Stimulated activated CD4-positive, alpha-beta T cell treated with anti-CD3 and anti-CD28 coated beads, Interleukin-1b, Interleukin-23, amount 100 ng/mL, for 24 hours (primary cell): ENCODE measurements around the gene NGEF.

ENCODE experiments used
- DNase-seq, 4 experiments: peaks; one replicate each; pipeline ENCODE4 v3.0.0-alpha.2; 2020; ENCODE audit warnings: low read depth in 4 of 4, low spot score in 1 of 4

The NGEF gene

GRCh38 chr2:232903989-232904388 lies 109.1 kb downstream of the NGEF start:
- DNase-seq: no peak

GRCh38 chr2:232901736-232902578 lies 111.1 kb downstream of the NGEF start:
- DNase-seq: peak in 2 of 4 experiments; percentile 26 to 46

- DNase-seq: no peak
Measured at GRCh38 chr2:232900811-232901735, 112.0 kb downstream of the NGEF start.

- DNase-seq: no peak
Measured at GRCh38 chr2:232898592-232899543, 114.2 kb downstream of the NGEF start.

GRCh38 chr2:232897598-232898408 lies 115.3 kb downstream of the NGEF start:
- DNase-seq: peak in 2 of 4 experiments; percentile 20 to 43

- no peak for DNase-seq
Measured at GRCh38 chr2:232896720-232897597, 116.1 kb downstream of the NGEF start.

DNA sequence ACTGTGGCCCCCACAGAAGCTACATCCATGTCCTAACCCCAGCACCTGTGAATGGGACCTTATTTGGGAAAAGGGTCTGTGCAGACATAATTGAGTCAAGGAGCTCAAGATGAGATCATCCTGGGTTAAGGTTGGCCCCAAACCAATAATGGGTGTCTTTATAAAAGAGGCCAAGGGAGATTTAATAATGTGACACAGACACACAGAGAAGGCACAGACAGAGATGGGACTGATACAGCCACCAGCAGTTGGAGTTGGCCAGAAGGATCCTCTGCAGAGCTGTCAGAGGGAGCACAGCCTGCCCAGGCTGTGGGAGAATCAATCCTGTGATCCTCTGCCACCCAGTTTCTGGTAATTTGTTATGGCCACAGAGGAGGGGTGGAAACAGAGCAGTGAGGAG lies 116.9 kb downstream of the NGEF start:
- DNase-seq: no peak

GRCh38 chr2:232894746-232895145 lies 118.3 kb downstream of the NGEF start:
- DNase-seq: no peak

- DNase-seq: no peak
Measured at GRCh38 chr2:232894251-232894650, 118.8 kb downstream of the NGEF start.

DNA sequence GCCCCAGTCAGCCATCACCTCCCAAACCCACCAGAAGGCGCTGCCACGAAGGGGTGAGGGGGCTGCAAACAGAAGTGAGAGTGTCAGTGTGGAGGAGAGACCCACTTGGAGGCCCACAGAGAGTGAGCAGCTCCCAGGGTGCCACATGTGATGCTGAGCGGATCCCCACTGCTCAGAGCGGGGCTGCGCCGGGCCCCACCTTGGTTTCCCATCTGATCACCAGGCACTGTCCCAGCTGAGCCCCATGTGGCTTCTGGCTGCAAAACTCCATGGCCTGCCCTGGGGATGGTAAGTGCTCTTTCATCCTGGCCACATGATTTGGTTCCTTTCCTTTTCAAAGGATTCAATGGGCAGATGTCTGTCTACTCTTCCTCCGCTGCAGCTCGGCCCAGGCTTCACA lies 119.2 kb downstream of the NGEF start:
- DNase-seq: no peak

GRCh38 chr2:232892843-232893242 lies 120.2 kb downstream of the NGEF start:
- no peak for DNase-seq

- no peak for DNase-seq
Measured at GRCh38 chr2:232892221-232892620, 120.8 kb downstream of the NGEF start.

GRCh38 chr2:232891621-232892071 lies 121.4 kb downstream of the NGEF start:
- no peak for DNase-seq

DNA sequence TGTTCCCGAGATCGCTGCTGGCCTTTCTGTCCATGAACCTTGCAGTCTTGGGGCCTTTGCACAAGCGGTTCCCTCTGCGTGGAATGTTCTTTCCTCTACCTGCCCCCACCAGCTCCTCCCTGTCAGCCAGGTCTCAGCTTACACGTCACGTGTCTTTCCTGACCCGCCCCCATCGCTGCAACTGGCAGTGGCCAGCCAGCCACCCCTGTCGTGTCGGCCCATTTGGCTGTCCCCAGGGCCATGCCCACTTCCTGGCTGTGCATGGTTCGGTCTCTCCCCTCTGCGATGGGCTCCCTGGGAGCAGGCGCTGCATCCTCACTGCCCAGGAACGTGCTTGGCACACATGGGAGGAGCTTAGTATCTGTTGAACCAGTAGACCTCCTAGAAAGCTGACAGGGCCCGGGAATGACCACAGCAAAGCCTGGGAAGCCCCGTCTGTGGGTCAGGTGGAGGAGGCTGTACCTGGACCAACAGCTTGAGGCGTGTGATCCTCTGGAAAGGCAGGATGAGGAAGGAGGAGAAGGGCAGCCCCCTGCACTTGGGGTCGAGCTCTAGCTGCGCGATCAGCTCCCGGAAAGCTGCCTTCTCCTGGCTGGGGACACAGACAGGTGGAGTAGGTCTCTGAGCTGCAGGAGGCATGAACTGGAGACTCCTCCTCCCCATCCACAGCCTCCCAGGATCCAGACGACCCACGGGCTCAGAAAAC lies 122.0 kb downstream of the NGEF start:
- no peak for DNase-seq

DNA sequence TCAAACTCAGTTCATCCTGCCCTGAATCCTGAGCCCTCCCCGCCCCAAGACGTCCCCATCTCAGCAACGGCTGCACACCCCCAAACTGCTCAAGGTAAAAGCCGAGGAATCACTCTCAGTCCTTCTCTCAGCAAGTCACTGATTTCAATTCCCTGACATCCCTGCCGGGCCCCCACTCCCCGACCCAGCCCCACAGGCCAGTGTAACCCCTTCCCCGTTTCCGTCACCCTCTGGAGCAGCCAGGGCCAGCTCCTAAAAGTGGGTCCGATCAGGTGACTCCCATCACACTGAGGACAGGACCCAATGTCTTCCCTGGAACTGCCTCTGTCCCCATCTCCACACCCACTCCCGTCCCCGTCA lies 122.5 kb downstream of the NGEF start:
- no peak for DNase-seq

GRCh38 chr2:232889876-232890401 lies 123.1 kb downstream of the NGEF start:
- no peak for DNase-seq

GRCh38 chr2:232888839-232889529 lies 124.1 kb downstream of the NGEF start:
- DNase-seq: no peak
